HG02970 (cell line): ENCODE measurements around the gene GLT6D1.

Experiments
- ATAC-seq: cut with Tn5 transposase; IDR thresholded peaks from one replicate; pipeline ENCODE4 v1.9.1; 2021; ENCODE audit warnings: mild to moderate bottlenecking, moderate library complexity, moderate number of reproducible peaks; ENCODE audit not compliant: unreplicated experiment, low FRiP score

Gene GLT6D1

GRCh38 chr9:135611142-135611874 lies 28.0 kb downstream of the GLT6D1 start:
- no peak for ATAC-seq

- ATAC-seq = no peak
Observed at GRCh38 chr9:135610290-135611141, 28.8 kb downstream of the GLT6D1 start.

- no peak for ATAC-seq
Observed at GRCh38 chr9:135609366-135609955, 29.9 kb downstream of the GLT6D1 start.

- ATAC-seq = no peak
Observed at GRCh38 chr9:135608999-135609317, 30.4 kb downstream of the GLT6D1 start.

- ATAC-seq = no peak
Observed at GRCh38 chr9:135608294-135608998, 30.9 kb downstream of the GLT6D1 start.

DNA sequence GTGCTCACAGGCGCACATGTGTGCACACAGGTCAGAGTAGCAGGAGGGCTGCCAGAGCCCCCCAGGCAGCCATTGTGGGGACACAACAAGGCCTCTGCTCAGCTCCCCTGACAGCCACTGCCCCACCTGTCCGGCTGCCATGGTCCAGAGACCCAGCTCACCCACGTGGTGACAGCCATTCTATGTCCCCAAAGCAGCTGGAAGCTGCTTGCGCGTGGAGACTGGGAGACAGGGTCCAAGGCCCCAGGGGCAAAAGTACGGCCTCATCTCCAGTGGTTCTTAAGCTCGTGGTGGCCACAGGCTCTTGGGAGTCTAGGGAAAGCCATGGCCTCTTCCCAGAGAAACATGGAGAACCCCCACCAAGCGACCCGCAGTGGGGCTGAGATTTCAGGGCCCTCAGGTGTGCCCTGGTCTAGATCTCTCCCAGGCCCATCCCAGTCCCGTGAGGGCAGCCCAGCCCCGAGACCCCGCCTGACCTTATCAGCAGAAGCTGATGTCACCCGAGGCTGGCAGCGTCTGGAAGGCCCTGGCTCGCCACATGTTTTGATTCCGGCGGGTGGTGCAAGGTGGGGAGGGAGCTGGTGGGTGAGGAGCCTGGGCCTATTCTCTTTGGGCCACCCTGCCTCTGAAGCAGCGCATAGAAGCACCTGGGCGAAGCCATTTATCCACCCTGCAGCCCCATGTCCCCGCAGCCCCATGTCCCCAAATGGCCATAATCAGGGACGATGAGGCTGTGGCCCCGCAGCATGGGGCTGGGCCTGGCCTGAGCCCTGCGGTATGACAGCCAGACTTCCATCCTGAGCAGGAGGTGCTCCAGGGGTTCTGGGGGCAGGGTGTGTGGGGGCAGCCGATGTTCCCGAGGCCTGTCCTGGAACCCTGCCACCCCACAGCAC lies 31.7 kb downstream of the GLT6D1 start:
- ATAC-seq = no peak

DNA sequence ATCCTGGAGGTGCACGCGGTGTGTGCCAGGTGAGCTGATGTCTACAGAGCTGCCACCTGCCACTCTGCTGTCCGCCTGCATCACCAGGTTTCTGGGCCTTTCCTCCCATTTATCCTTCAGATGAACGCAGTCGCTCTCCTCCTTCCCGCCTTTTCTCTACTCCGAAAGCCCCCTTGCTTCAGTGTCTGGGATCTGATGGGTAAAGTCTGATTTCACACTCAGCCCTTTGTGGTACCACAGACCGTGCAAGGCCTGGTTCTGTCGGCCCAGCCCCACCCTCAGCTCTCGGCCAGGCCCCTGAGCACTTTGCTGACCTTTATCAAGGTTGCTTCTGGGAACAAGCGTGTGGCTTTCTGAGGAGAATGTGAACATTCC lies 32.5 kb downstream of the GLT6D1 start:
- ATAC-seq = no peak

- ATAC-seq = no peak
Observed at GRCh38 chr9:135605238-135605781, 34.0 kb downstream of the GLT6D1 start.

- no peak for ATAC-seq
Observed at GRCh38 chr9:135604437-135605237, 34.7 kb downstream of the GLT6D1 start.

DNA sequence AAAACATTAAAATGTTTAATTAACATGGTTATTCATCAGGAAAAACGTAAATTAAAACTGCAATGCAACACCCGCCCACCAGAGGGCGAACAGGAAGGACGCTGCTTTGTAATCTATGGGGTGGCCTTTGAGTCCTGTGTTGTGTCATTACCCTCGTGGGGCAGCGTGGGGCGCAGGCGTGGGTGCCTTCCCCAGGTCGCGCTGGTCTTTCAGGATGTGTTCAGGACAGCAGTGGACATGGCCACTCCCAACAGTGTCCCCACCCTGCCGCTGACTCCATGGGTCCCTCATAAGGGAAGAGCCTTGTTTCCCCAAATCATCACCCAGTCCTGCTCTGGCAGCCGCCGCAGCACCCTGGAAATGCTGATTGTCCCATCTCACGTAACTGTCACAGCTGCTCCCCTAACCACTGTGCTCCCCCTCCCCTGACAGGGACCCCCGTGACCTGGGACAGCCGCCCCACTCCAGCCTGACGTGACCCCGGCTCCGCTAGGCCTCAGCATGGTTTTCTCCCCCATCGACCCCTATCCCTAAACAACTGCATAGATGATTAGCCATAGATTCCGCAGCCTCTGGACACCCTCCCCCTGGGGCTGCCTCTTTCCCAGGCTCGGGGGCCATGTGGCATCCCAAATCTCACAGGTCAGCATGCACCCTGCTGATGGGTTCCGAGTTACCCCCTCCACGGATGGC lies 36.4 kb downstream of the GLT6D1 start:
- ATAC-seq = no peak

DNA sequence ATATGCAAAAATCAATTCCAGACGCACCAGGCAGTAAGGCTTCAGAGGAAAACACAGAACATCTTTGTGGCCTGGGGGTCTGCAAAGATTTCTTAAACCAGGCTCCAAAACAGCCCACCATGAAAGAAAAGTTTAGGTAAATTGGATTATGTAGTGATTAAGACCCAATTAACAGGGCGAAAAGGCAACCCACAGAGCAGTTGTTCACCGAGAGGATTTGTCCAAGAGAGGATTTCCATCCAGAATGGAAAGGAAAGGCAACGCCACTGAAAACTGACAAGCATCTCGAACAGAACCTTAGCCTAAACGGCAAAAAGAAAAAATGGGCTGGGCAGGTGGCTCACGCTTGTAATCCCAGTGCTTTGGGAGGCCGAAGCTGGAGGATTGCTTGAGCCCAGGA lies 37.4 kb downstream of the GLT6D1 start:
- no peak for ATAC-seq

DNA sequence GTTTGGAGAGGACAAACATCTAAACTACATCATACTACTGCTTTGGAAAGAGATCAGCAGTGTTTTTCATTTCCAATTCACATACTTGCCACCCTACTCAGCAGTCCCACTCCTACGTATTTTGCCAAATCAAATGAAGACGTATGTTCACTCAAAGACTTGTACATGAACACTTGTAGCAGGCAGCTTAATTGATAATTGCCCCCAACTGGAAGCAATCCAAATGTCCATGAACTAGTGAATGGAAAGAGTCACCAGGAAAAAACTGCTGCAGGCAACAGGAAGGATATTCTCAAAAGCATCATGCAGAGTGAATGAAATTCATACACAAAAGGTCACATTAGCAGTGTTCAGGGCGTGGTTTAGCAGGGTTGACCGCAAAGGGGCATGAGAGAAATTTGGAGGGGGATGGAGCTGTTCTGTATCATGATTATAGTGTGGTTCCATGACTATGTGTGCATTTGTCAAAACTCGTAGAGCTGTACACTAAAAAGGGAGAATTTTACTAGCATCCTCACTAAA lies 39.0 kb downstream of the GLT6D1 start:
- no peak for ATAC-seq

DNA sequence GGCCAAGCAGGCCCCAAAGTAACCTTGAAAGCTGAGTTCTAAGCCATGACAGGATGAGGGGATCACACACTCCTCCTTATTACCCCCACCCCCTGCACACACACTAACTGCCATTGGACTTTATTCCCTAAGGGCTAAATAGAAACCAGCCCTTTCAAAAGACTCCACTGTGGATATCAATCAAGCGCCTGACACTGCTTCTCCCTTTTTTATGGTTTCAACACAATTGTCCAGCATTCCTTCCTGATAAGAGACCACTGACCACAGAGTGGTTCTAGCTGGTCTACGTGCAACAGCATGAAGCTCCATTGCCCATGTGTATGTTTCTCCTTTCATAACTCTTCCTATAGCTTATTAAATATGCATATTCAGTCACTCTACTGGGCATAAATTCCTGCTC lies 43.1 kb downstream of the GLT6D1 start:
- no peak for ATAC-seq

GRCh38 chr9:135592625-135593024 lies 46.7 kb downstream of the GLT6D1 start:
- ATAC-seq = no peak

GRCh38 chr9:135592331-135592590 lies 47.1 kb downstream of the GLT6D1 start:
- ATAC-seq = no peak

DNA sequence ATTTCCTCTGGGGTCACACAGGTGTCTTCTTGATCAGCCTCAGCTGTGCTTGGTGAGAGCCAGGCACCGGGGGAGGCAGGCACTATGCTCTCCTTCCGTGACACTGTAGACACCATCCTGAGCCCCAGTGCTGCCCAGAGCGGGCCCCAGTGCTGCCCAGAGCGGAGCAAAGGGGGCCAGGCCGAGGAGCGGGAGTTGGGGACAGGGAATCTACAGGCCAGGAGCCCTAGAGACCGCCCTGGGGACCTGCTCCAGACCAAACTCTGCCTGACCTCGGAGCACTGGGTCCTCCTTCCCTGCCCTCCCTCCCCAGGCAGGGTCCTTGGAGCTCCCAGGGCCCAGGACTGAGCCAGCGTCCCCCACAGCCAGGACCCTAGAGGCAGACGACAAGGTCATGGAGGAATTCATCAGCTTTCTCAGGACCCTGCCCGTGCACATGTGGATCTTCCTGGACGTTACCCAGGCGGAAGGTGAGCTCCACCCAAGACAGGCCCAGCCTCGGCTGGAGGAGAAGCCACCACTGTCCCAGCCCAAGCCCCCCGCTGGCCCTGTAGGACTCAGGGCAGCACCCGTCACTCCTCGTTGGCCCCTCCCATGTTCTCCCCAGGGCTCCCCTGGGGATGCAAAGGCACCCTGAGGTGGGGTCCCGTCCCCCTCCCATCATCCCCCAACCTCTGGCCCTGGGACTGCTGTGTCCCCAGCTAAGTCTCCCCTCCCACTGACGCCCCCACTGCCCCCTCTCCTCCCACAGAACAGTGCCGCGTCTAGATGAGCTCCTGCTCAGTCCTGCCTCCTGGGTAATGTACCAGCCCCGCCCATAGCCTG lies 47.6 kb downstream of the GLT6D1 start:
- ATAC-seq = no peak

DNA sequence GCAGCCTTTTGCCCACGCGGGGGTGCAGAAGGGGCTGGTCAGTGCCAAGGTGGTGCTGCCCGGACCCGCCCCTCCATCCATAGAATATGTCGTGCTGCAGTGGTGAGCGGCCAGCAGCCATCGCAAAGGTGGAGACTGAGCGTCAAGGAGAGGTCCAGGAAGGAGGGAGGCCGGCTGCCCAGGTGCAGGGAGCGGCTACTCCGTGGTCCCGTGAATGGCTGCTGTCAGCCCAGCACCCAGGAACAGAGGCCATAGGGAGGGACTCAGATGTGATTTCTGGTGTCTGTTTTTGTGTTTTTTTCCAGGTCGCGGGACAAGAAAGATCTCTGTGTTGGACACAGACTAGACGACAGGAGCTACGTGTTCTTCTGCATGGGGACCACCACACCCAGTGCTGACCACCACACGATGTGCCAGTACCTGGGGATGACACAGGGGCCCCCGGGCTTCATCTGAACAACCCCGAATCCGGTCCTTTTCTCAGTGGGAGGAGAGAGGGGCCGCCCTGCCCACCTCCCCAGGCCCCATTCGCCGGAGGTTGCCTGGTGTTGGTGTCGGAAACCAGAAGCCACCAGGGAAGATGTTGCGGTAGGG lies 48.8 kb downstream of the GLT6D1 start:
- no peak for ATAC-seq
